Activated CD4-positive, alpha-beta T cell treated with anti-CD3 and anti-CD28 coated beads, Interleukin-2, amount 50 U/mL, for 4 hours (primary cell): ENCODE measurements around the gene ATG9B.
"Not testable (repeated sequence)": the region's sequence is repeated elsewhere in the genome, so short reads cannot be mapped to it uniquely, and the experiment has no call there.

Experiments used
- DNase-seq, 2 experiments: peaks; one replicate each; pipeline ENCODE4 v3.0.0-alpha.2; 2020

Gene ATG9B

DNA sequence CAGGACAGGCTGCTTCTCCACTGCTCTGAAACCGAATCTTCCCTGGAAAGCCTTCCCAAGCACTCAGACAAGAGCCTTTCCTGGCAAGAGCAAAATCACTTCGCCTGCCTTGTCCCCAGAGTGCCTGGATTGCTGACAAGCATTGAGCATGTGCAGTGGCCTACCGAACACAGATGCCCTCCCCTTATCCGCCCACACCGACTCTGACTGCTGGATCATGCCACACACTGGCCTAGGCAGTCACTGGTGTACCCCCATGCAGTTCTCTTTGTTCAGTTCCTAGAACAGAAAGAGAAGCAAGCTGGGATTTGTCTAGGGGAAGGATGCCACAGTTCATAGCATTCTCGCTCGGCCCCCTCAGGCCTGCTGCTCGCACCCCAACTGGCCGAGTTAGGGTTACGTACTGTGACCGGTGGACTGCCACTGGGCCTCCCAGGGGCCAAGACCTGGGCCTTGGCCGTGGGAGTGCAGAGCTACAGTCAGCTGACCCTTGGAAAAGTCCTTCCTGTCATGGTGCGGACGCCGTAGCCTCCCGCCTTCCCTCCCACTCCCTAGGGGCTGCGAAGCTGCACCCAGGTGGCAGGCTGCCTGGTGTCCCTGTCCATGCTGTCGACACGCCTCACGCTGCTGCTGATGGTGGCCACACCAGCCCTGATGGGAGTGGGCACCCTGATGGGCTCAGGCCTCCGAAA is 10.9 kb upstream of the ATG9B start:
- DNase-seq, result no peak

DNA sequence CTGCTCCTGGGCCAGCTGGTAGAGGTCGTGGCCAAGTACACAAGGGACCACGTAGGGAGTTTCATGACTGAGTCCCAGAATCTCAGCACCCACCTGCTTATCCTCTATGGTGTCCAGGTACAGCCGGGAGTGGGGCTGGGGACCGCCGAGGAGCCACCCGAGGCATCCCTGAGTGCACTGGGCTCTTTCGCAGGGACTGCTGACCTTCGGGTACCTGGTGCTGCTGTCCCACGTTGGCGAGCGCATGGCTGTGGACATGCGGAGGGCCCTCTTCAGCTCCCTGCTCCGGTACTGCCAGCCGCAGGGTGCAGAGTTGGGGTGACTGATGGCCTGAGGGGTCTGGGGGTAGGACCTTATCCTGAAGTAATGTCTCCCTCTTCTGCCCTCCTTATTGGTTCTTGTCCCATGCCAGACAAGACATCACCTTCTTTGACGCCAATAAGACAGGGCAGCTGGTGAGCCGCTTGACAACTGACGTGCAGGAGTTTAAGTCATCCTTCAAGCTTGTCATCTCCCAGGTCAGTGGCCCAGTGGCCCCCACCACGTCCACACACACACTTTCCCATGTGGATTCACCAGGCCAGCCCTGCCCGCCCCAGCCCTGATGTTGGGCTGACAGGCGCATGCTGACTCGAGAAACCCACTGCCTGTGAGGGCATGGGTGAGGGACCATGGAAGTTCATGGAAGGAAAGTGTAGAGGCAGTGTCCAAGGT is 10.2 kb upstream of the ATG9B start:
- DNase-seq, result no peak

DNA sequence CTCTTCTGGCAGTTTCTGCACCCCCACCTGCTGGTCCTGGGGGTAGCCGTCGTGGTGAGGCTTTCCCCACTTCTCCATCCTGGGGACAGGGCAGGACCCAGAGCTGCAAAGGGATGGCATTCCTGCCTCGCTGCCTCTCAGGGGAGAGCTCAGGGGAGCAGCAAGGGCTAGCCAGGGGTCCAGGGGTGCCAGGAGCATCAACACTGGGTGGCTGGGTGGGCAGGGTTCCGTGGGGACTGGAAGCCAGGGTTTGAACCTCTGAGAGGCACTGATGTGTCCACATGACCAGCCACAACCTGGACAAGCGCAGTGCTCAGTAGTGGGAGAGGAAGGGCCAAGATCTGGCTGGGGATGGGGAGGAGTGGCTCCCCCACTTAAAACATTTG is 9.6 kb upstream of the ATG9B start:
- DNase-seq, result no peak

DNA sequence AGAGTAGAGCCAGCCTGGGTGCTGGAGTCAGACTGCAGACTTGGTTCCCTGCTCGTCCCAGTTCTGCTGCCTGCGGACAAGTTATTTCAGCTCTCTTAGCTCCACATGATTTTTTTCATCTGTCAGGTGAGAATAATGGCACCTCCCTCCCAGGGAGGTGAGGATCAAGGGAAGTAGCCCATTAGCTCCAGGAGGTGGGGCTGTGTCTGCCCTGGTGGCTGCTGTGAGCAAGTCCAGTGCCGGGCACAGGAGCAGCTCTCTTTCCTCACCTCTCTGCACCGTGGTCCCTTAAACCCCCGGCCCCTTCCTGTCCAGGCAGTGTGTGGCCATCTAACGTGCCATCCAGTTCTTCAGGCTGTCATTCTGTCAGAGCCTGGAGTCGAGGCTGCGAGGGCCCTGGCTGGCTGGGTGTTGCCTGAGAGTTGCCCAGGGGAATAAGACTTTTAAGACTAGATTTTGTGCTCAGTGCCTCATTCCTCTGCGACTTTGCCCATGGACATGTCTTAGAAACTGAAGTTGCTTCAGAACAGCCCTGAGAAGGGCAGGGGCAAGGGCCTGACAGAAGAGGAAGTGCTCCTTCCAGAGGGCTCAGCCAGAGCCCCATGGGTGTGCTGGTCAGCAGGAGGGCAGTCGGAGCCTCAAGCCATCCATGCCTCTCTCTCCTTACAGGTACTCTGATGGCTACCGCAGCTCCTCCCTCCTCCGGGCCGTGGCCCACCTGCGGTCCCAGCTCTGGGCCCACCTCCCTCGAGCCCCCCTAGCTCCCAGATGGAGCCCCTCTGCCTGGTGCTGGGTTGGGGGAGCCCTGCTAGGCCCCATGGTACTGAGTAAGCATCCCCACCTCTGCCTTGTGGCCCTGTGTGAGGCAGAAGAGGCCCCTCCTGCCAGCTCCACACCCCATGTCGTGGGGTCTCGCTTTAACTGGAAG is 8.9 kb upstream of the ATG9B start:
- DNase-seq, result no peak

DNA sequence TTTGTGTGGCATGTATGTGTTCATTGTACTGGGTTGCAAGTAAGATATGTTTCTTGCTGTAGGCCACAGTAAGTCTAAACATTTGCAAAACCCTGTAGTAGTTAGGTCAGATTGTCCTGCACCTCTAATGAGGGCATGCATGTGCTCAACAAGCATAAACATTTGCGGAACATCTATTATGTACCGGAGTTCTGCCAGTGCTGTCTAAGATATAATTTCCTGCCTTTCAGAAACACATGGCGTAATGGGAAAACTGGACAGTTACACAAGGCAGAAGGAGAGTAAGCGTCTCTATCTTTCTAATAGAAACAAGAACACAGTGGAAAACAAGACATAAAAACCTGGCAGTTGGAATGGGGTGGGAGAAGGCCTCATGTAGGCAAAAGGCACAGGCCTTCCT is 6.7 kb upstream of the ATG9B start:
- no peak for DNase-seq

DNA sequence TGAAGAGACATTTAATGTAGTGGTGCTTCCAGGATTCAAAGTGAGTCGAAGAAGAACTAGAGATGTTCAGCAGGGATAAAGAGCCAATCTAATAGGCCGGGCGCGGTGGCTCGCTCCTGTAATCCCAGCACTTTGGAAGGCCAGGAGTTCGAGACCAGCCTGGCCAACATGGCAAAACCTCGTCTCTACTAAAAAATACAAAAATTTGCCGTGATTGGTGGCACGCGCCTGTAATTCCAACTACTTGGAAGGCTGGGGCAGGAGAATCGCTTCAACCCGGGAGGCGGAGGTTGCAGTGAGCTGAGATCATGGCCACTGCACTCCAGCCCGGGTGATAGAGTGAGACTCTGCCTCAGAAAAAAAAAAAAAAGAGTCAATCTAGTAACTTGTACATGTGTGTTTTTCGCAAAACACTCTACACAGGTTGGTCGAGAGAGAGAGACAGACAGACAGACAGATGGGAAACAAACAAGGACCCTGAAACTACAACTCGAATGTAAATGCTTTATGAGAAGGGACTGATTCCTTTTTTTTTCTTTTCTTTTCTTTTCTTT is 4.7 kb upstream of the ATG9B start:
- no peak for DNase-seq

DNA sequence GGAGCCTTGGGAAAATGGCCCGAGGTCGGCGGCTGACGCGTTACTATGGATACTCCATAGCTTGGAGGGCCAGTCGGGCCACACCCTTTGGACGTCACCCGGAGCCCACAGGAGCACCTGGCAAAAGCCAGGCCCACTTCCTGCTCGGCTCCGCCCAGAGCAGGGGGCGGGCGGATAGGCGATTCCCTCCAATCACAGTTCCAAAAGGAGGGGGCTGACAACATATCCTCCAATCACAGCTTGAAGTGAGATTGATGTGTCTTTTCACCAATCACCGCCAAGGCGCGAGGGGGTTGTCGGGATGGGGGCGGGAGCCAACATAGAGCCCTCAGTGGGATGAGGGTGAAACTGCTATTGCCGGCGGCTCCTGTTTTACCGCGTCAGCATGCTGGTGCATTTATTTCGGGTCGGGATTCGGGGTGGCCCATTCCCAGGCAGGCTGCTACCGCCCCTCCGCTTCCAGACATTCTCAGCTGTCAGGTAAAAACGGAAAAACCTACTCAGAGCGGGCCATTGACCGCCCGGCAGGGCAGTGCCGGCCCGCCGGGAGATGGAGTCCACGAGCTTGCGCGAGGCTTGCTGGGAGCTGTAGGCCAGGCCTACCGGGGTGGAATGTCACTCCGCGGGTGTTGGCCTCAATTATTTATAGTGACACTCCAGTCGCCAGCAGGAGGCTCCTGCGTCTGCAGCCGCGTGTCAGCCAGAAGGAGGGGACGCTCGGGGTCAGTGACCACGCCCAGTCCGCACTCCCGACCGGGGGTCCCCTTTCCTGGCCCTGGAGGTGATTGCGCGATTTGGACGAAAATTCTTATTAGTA is 4.0 kb upstream of the ATG9B start, which contains the start of gene ABCB8:
ABCB8 (plus strand) TSS at position 320 of the 817 bp plus-strand sequence; CDS start at position 386, 66 bp downstream.
- peak; percentile 98 for DNase-seq

DNA sequence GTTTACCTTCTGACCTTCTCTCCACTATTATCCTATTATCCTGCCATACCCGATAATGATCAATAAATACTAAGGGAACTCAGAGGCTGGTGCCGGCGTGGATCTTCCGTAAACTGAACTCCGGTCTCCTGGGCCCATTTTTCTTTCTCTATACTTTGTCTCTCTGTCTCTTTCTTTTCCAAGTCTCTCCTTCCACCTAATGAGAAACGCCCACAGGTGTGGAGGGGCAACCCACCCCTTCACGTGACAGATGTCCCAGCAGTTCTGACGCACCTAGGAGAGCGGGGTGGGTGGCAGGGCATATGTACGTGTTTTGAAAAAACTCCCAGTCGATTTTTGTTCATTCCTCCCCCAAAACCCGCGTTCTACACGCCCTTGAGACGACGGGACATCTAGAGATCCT is 3.4 kb upstream of the ATG9B start:
- DNase-seq, result not testable (repeated sequence)

DNA sequence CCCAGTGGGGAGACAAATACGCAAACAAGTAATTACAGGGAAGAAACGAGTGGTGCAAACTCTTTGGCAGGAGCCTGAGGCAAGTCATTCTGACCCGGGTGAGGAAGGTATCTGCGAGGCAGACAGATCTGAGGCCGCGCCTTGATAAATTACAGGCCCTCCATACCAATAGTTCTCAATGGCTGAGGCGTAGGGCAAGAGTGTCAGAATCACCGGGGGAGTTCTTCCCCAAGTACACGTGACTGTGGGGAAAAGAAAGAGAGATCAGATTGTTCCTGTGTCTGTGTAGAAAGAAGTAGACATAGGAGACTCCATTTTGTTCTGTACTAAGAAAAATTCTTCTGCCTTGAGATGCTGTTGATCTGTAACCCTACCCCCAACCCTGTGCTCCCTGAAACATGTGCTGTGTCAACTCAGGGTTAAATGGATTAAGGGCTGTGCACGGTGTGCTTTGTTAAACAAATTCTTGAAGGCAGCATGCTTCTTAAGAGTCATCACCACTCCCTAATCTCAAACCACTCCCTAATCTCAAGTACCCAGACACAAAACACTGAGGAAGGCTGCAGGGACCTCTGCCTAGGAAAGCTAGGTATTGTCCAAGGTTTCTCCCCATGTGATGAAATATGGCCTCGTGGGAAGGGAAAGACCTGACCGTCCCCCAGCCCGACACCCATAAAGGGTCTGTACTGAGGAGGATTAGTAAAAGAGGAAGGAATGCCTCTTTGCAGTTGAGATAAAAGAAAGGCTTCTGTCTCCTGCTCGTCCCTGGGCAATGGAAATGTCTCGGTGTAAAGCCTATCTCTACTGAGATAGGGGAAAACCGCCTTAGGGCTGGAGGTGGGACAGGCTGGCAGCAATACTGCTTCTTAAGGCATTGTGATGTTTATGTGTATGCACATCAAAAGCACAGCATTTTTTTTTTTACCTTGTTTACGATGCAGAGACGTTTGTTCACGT is 2.8 kb upstream of the ATG9B start:
- DNase-seq, result not testable (repeated sequence)

DNA sequence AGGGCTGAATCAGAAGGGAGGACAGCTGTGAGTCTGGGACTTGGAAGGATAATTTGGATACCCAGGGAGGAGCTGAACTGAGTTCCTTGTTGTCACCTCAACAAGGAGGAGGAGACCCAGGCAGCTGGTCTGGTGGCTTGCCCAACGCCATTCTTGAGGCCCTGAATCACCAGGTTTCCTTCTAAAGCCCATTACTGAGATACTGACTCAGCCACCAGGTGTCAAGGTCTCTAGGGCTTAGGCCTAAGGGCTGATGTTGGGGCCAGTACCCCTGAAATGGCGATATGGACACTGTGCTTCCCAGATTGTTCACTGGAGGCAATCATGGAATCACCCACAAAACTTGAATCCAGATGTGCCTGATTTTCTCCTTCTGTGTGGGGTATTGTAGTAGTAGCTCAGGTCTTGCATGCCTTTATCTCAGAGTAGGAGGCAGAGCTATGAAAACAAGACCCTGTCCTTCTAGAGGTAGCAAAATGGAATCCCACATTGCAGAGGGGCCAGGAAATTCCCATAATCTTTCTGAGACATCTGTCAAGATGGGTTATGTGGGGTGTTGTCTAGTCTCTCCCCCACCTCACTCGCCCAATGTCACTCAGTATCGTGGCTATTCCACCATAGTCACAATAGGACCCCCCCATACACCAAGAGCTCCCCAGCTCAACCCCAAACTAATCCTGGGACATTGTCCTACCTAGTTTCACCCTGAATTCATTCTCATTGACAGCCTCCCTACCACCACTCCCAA is 1.8 kb upstream of the ATG9B start:
- DNase-seq, result no peak

DNA sequence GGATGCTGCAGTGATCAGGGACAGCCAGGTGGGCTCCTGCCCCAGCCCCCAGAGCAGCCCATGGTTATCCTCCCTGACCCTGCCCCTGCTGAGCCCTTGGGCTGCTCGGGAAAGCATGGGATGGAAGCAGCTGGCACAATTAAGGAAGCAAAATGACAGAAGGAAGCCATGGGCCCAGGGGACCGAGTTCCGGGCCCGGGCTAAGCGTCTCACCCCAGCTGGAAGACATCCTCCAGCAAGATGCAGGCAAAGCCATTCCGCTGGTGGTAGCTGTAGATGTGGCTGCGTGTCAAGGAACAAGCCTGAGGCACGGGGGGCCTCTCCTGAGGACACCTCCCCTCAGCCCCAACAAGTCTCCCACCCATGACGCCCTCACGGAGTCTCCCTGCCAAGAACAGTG is 1.1 kb downstream of the ATG9B start:
- no peak for DNase-seq

DNA sequence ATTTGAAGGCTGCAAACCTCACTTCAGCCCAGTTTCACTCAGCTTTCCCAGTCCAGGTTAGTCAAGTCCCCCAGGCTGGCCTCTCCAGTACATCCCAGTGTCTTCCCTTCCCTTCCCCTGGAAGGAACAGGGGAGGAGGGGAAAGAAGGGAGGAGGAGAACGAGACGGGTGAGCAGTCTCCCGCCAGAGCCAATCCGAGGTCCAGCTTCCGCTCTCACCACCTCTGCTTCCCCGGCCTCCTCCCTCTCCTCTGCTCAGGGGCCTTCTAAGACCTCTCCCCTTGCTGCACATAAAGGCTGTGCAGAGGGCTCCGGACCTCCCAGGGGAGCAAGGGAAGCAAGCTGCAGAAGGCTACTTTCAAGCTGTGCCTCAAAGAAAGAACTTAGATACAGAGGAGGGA is 4.1 kb downstream of the ATG9B start:
- no peak for DNase-seq

DNA sequence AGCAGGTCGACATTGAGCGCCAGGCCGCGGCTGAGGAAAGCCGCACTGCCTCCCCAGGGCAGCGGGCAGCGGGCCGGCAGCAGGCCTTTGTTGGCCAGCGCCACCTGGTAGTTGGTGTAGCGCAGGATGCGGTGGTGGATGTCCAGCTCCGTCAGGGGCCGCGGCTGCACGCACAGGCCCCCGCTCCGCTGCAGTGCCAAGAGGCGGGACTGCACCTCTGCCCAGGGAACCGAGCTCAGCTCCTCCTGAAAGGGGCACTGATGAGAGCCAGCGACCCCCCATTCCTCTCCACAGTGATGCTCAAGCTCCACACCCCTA is 5.2 kb downstream of the ATG9B start:
- DNase-seq, result no peak

DNA sequence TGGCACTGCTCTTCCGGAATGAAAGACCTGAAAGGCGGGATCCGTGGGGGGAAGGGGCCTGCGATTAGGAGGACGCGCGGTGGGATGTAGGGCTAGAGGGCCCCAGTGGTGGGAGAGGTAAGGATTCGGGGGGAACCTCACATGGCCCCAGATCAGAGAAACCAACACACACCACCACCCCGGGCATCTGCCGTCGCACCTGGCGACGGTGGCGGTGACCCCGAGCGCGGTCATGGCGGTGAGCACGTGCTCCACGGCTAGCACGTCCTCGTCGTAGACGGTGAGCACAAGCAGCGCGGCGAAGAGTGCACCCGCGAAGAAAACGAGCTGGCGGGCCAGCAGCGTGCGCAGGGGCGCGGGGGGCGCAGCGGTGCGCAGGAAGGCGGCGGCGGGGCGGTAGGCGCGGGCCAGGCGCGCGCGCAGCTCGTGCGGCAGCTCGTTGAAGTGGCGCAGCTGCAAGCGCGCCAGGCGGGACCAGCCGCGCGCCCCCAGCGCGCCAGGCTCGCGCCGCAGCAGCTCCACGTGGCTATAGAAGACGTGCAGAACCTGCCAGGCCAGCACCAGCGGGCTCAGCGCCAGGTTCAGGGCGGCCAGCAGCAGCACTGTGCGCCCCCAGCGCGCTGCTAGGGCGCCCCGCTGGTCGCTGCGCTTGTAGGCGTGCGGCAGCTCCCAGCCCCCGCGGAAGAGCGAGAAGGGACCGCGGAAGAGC is 5.7 kb downstream of the ATG9B start:
- peak in 1 of 2 experiments; percentile 20 for DNase-seq

DNA sequence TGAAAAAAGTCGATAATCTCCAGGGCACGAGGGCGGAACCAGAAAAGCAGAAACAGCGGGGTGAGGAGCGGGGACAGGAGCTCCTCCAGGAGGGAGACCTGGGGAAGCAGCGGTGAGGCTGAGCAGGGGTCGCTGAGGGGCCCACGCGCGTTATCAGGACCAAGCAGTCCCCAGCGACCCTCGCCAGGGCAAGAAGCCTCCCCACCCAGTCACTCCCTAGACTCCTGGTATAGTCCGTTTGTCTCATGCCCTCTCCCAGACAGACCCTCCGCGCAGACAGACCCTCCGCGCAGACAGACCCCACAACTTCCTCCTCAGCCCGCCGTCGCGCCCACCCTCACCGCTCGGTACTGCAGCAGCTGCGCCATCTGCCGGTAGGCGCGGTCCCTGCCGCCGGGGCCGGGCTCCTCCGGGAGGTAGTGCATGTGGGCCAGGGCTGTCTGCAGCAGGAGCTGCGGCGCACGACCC is 6.3 kb downstream of the ATG9B start:
- DNase-seq, result peak; percentile 77 to 79

DNA sequence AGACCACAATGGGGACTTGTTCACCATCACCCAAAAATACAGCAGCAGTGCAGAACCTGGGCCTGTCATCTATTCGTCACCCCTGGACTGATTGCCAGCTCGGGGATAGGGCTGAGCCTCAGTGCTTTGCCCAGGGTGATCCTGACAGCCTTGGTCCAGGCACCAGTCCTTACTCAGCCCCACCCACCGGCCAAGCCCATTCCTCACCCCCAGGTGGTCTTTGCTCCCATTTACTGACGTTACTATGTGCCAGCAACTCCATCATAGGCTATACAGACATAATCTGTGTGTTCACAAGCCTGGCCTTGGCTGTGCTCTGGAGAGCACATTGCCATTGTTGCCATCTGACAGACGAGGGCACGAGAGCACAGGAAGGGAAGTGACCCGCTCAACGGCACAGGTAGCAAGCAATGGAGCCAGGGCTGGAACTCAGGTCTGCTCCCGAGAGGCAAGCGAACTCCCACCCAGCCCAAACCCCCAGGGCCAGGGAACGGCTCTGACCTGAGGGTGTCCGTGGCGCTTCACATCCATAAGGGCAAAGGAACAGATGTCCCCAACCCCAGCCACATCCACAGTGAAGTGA is 6.8 kb downstream of the ATG9B start:
- DNase-seq, result no peak

DNA sequence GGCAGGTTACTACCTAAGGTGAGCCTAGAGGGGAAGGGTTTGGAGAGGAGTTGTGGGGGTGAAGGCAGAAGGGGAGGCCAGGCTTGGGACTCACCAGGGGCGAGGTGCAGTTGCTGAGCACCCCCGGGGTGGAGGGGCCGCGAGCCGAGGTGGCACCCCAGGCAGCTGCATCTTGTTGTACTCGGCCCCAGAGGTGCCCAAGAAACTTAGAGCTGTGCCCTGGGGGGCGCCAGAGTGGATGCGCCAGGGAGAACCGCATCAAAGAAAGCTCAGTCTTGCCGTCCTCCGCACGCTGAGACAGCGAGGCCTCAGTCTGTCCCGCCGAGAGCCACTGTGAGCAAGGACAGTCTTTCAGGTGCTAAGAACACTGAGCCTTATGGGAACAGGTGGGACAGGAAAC is 7.4 kb downstream of the ATG9B start:
- no peak for DNase-seq

DNA sequence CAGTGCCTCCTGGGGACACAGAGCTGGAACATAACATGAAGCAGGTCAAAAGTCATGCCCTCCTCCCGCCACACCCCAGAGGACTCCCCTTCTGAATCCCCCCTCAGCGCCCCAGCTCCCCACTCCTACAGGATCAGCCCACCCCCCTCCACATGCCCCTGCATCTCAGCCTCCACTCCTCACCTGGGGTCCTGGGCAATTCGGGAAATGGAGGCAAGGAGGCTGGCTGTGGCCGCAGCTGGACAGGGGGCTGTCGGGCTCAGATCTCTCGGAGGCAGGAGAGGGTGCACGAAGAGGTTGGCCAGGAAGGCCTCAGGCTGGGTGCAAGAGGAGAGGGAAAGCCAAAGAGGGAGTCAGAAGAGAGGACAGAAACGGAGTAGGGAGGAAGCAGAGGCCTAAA is 7.8 kb downstream of the ATG9B start:
- DNase-seq, result no peak

DNA sequence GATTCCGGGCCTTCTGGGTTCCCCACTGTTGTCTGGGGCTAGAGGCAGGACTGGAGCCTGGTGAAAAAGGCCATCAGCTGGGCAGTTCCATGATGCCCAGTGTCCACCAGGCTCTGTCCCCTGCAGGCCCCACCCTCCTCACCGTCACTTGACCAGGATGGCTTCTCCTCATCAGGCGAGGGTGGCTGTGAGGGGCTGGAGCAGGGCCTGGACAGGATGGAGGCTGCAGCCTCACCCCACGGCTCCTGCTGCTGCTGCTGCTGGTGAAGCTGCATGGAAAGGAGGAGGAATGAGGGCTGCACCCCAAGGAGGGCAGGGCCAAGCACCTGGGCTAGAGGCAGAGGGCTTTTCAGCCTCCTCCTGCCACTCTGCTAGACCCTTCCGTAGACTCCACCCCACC is 8.3 kb downstream of the ATG9B start:
- no peak for DNase-seq
